HG03442 (cell line): ENCODE results near the gene TAAR2.
"Not testable (repeated sequence)": the region's sequence is repeated elsewhere in the genome, so short reads cannot be mapped to it uniquely, and the experiment has no call there.

Experiments
- ATAC-seq: cut with Tn5 transposase; IDR thresholded peaks from one replicate; pipeline ENCODE4 v1.9.1; 2021; ENCODE audit warnings: mild to moderate bottlenecking, moderate library complexity; ENCODE audit not compliant: unreplicated experiment

Gene TAAR2, protein sequence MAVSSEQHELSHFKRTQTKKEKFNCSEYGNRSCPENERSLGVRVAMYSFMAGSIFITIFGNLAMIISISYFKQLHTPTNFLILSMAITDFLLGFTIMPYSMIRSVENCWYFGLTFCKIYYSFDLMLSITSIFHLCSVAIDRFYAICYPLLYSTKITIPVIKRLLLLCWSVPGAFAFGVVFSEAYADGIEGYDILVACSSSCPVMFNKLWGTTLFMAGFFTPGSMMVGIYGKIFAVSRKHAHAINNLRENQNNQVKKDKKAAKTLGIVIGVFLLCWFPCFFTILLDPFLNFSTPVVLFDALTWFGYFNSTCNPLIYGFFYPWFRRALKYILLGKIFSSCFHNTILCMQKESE

DNA sequence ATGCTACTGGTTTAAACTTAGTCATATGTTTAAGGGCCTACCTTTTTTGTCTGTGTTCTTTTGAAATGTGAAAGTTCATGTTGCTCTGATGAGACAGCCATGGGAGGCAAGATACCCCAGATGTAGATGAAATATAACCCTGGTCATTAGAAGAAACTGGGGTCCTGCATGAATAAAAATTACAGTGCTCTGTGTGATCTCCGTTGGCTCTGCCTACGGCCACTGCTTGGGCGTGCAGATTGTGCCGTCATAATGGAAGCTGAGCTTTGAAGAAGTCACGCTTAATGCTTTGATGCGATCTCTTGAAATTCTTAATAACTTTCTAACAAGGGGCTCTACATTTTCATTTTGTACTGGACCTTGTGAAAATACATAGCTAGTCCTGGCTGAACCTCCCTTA is at the start of gene TAAR2:
TAAR2 (minus strand) TSS at position 101 of the 400 bp plus-strand sequence; CDS start at position 101, 0 bp downstream.
- ATAC-seq, result no peak

DNA sequence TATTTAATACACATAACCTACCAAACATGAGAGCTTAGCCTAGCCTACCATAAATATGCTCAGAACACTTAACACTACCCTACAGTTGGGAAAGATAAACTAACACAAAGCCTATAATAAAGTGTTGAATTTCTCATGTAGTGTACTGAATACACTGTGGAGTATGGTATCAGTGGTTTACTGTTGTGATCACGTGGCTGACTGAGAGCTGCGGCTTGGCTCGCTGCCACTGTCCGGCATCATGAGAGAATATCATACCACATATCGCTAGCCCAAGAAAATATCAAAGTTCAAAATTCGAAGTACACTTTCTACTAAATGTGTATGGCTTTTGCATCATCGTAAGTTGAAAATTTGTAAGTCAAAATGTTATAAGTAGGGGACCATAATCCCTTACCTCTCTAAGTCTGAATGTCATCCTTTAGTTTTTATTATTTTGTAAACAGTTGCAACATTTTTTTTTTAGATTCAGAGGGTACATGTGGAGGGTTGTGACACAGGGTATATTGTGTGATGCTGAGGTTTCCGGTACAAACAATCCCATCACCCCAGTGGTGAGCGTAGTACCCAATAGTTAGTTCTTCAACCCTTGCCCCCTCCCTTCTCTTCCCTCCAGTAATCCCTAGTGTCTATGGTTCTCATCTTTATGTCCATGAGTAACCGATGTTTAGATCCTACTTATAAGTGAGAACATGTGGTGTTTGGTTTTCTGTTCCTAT is 49.5 kb upstream of the TAAR2 start:
- ATAC-seq, result no peak

DNA sequence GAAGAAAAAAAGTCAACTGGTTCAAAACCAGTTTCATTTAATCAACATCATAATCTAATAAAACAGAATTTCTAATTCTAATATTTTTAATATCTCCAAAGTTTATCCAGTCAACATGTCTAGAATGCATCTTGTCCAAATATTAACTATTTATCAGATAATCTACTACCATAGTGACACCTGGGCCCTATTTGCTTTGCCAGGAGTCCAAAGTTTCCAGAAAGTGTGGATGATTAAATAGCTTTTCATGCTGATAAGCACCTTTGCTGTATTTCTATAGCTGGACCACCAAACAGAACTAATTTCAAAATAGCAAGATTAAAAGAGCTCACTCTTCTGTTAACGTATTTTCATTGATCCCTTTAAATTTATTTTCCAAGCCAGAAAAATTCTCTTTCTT is 47.2 kb upstream of the TAAR2 start:
- no peak for ATAC-seq

DNA sequence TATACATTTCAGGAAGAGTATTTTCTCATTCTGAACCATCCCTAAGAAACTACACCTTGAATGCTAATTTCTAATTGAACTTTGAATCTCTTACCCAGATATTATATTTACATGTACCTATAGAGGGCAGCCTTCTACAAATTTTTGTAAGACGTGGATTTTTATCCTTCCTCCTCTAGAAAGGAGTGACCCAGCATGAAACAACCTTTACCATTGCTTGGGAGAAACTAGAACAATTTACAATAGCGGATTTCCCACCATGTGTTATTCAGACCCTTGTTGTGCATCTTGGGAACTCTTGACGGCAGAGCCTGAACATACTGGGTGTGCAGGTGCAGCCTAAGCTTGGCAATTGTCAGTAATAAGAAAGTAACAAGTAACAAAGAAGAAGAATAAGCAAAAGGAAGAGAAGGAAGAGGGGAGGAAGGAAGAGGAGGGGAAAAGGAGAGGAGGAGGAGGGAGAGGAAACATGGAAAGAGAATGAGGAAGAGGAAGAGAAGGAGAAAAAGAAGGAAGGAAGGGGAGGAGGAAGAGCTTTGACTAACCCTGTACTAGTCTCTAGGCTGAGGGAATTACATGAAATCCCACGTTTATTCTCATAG is 45.7 kb upstream of the TAAR2 start:
- ATAC-seq, result no peak

DNA sequence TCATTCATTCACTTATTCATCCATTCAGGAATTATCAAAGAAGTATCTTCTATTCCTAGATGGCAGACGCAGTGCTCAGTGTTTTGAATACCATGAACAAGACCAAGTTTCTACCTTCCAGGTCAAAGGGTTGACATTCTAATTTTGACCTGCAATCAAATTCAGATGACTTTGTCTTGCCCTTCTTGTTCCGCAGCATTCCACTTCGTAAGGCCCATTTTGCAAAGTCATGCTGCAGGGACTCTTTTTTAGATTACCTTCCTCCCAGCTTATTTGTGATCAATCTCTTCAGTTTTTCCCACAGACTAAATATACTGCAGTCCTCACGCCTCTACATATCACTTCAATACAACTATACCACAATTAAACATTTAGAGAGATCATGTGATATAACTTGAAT is 42.0 kb upstream of the TAAR2 start:
- no peak for ATAC-seq

DNA sequence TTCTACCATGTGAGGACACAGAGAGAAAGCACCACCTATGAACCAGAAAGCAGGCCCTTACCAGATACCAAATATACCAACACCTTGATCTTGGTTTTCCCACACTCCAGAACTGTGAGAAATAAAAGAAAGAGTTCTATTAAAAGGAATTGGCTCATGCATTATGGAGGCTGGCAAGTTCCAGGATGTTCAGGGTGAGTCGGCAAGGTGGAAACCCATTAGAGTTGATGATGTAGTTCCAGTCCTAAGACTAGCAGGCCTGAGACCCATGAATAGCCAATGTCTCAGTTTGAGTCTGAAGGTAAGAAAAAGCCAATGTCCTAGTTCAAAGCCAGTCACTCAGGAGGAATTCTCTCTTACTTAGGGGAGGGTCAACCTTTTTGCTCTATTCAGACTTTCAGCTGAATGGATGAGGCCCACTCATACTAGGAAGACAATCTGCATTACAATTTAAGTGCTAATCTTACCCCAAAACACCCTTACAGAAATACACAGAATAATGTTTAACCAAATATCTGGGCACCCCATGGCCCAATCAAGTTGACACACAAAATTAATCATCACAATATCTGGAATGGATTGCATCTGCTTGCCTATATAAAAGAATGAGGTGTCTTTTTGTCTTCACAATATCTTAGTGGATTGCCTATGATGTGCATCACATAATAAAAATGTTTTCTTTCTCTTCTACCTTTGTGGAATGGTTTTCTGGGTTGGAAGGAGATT is 40.4 kb upstream of the TAAR2 start:
- no peak for ATAC-seq

DNA sequence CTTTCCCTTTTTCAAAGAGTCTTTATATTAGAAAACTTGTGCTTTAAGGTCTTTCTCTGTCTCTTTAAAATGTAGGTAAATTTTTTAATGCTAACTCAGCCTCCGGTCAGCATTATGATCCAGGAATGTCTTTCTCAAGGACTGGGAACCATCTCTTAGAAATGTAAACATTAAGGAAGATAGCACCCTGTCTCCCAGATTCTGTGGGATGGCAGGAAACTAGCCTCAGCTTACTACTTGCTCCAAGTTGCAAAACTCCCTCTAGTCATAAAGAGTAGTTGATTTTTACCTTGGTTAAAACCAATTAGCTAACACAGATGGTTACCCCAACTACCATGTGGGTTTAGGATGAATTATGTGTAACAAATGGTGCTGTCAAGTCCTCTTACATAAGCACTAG is 39.6 kb upstream of the TAAR2 start:
- no peak for ATAC-seq

DNA sequence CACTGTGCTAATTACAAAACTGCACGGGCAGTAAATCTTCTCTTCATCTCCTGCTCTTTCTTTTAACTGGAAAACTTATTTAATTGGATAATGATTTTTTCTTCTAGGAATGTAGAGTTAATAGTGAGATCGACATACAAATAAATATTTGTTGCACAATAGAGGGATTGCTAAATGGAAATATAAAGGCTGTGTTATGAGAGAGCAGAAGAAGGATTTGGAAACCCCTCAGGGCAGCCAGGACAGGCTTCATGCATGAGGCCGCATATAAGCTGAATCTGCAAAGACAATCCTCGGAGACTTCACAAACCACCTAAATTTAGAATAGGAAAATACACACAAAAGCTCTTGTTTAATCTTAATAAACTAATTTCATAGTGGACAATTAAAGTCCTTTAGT is 37.8 kb upstream of the TAAR2 start:
- no peak for ATAC-seq

DNA sequence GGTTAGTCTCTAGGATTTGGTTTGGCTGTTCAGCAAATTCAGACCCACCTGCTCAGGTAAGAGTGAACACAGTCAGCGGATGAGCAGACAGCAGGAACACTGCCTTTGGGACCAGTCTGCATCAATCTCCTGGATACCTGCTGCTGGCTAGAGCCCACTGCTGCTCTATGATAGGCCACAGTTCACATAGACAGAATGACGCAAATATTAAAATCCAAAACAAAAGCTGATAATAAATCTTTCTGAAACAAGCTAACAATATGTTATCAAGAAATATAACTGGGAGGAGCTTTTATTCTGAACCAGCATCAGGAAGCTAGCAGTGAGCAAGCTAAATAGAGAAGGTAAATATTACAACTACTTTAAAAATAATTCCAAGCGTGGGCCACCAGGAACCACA is 35.0 kb upstream of the TAAR2 start, which contains the start of gene TAAR1:
TAAR1 (minus strand) TSS at position 101 of the 400 bp plus-strand sequence. CDS start 13,179 bp downstream, outside the sequence.
- no peak for ATAC-seq

DNA sequence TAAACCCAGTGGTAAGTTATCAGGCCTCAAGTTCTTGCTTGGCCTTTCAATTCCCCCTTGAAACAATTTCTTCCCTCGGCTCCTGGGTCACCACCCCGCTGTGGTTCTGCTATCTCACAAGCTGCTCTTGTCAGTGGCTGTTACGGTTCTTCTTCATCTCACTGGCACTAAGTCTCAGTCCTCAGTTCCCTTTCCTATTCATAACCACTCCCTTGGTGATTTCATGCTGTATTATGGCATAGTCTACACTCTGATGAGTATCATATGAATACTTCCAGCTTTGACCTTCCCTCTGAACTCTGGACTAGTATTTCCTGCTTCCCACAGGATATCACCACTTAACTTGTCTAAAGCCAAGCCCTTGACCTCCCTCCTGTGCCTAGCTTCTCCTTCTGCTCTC is 27.0 kb upstream of the TAAR2 start:
- ATAC-seq, result peak; percentile 60

DNA sequence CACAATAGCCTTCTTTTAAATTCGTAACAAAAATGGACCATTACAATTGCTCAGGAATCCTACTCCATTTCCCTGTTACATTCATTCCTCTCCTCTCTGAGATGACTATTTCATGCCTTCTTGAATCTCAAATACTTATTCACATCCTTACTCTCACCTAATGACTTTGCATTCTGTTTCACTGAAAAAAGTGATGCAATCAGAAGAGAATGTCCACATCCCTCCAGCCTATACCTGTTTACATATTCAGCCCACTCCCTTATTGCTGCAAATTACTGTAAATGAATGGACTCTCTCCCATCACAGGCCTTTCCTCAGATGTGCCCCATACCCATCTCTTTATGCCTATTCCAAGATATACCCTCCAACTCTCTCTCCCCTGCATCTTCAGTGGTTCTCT is 26.4 kb upstream of the TAAR2 start:
- ATAC-seq, result no peak

DNA sequence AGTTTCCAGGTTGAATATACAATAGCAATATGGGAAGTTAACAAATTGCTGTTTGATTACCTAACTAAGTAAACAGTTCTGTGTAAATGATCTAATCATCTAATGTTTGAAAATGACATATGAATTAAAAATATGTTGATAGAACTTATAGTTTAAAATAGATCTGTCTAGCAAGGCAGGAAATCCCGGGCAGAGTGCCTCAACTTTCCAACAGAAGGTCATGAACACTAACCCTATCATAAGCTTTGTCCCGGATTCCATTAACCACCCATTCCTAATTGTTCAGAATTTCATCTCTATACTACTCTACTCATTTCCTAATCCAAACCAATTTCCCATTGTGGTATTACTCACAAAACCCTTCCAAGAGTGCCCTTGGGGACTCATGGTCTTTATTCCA is 24.8 kb upstream of the TAAR2 start:
- no peak for ATAC-seq

DNA sequence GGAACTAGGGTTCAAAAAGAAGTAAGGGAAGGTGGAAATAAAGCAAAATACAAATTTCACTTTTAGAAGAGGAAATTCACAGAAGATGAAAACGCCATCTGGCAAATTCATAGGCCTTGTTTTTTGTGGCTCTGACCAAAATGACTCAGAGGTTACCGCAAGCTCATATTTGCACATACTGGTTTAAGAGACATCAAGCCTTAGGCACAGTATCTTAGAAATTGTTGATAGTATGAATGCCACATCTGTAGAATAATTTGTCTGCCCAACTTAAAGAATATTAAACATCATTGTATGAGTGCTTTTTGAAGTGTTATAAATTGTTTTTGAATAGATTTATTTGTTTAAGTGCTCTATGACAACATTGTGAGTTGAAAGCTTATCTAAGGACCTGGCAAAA is 24.3 kb upstream of the TAAR2 start:
- peak; percentile 92 for ATAC-seq

DNA sequence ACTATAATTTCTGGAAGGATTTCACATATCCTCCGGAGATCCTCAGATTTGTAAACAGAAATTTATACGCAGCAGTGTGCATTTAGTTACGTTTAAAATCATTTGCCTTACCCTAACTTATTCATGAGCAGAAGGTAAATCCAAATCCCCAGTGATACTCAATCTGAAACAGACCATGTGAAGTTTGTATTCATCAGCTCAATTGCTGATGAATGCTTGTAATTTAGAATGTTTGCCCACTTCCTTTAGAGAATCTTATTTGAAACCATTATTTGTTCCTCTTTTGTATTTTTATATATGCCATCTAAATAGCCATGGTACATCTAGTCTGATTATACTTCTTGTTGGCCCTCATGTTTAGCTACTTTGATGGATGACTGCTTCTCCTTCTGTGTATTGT is 19.5 kb upstream of the TAAR2 start:
- ATAC-seq, result no peak

DNA sequence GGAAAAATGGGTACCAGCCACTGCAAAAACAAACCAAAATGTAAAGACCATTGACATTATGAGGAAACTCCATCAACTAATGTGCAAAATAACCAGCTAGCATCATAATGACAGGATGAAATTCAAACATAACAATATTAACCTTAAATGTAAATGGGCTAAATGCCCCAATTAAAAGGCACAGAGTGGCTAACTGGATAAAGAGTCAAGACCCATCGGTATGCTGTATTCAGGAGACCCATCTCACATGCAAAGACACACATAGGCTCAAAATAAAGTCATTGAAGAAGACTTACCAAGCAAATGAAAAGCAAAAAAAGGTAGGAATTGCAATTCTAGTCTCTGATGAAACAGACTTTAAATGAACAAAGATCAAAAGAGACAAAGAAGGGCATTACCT is 13.1 kb upstream of the TAAR2 start:
- ATAC-seq, result not testable (repeated sequence)

DNA sequence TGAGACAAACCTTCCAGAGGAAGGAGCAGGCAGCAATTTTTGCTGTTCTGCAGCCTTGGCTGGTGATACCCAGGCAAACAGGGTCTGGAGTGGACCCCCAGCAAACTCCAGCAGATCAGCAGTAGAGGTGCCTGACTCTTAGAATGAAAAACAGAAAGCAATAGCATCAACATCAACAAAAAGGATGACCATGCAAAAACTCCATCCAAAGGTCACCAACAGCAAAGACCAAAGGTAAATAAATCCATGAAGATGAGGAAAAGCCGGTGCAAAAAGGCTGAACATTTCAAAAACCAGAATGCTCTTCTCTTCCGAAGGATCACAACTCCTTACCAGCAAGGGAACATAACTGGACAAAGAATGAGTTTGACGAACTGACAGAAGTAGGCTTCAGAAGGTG is 11.8 kb upstream of the TAAR2 start:
- not testable (repeated sequence) for ATAC-seq

DNA sequence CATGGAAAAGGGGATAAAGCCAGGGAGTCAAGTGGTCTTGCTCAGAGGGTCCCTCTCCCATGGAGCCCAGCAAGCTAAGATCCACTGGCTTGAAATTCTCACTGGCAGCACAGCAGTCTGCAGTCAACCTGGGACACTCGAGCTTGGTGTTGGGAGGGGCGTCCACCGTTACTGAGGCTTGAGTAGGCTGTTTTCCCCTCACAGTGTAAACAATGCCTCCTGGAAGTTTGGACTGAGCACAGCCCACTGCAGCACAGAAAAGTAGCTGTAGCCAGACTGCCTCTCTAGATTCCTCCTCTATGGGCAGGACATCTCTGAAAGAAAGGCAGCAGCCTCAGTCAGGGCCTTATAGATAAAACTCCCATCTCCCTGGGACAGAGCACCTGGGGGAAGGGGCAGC is 11.2 kb upstream of the TAAR2 start:
- ATAC-seq, result not testable (repeated sequence)

DNA sequence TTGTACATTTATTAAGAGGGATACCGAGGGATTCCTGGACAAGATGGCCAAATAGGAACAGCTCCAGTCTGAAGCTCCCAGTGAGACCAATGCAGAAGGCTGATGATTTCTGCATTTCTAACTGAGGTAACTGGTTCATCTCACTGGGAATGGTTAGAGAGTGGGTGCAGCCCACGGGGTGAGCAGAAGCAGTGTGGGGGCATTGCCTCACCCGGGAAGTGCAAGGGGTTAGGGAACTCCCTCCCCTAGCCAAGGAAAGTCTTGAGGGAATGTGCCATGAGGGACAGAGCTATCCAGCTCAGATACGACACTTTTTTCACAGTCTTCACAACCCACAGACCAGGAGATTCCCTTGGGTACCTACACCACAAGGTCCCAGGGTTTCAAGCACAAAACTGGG is 10.7 kb upstream of the TAAR2 start:
- no peak for ATAC-seq

DNA sequence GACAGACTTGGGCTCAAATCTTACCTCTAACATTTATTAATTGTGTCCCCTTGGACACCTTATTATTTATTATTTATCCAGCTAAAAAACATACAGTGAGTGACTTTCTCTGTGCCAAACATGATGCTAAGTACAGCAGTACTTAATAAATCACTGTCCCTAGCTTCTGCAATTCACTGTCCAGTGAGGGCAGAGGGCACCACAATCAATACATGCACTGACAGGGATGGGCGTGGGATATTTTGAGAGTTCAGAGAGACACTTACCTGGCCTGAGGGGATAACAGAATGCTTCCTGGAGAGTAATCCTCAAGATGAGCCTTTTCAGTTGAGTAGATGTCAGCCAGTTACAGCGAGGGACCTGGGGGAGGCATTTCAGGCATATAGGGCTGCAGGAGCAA is 9.3 kb upstream of the TAAR2 start:
- ATAC-seq, result no peak

DNA sequence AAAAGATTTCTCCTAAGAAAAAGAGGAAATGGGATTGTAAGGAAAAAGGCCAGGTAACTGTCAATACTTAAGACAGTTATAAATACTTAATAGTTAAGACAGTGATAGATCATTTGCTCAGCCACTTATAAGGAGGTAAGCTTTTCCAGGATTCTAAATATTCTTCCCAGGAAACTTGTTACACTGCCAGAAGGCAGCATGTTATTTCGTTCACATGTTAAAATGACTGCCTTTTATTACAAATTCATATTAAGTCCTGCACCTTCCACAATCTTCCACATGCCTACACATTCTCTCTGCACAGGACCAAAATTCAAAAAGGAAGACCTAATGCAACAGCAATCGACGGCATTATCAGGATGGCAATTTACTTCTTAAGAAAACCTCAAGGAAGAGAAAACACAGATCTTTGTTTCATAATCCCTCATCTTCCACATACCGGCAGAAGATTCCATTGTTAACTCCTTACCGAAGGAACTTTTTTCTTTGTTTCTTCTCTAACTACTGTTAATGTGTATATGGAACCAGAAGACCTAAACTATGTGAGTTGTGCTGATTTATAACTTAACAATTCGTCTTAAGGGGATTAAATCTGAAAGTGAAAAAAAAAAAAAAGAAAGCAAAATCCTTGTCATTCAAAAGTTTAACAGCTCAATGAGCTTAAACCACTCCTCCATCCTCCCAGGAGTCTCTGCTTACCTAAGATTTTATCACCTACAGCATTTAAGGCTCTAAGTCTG is 799 bp downstream of the TAAR2 start:
- ATAC-seq, result no peak

DNA sequence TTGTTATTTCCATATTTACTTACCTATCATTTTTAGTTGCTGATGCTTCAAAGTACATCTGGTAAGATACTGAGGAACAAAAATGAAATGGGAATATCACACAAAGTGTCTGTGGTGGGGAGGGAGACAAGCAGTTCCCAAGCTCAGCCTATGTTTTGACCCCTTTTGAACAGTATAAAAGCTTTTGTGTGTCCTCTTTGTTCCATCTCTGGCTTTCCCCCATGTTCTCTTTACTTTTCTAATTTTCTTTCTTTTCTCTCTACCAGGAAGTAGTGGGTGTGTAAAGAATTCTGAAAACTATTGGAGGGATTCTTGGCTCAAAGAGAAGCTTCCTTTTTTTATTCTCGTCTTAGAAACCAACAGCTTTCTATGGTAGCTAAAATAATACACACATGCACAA is 7.4 kb downstream of the TAAR2 start:
- ATAC-seq, result no peak
